Retinal pigment epithelial cell (primary cell): Measurements from ENCODE around the gene NLGN1.

Experiments
- DNase-seq: peaks from one replicate; pipeline ENCODE4 v3.0.0-alpha.2; 2010; ENCODE audit warnings: low read depth
- H3K4me3 ChIP-seq: 2 replicates; pipeline ENCODE4 v1.5.1; 2011; ENCODE audit warnings: mild to moderate bottlenecking, low read length, control low read depth, moderate library complexity
- TF ChIP-seq, protein P1 (sequence below): conservative IDR thresholded peaks from 2 replicates; pipeline ENCODE4 v1.5.1; 2011; ENCODE audit warnings: low read depth, low read length, control low read depth, inconsistent platforms

NLGN1 gene

GRCh38 chr3:173681188-173681678, 283.7 kb downstream of the NLGN1 start:
- DNase-seq: no peak
- TF ChIP-seq, protein P1, sequence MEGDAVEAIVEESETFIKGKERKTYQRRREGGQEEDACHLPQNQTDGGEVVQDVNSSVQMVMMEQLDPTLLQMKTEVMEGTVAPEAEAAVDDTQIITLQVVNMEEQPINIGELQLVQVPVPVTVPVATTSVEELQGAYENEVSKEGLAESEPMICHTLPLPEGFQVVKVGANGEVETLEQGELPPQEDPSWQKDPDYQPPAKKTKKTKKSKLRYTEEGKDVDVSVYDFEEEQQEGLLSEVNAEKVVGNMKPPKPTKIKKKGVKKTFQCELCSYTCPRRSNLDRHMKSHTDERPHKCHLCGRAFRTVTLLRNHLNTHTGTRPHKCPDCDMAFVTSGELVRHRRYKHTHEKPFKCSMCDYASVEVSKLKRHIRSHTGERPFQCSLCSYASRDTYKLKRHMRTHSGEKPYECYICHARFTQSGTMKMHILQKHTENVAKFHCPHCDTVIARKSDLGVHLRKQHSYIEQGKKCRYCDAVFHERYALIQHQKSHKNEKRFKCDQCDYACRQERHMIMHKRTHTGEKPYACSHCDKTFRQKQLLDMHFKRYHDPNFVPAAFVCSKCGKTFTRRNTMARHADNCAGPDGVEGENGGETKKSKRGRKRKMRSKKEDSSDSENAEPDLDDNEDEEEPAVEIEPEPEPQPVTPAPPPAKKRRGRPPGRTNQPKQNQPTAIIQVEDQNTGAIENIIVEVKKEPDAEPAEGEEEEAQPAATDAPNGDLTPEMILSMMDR: no peak

GRCh38 chr3:173685456-173685855, 287.9 kb downstream of the NLGN1 start:
- TF ChIP-seq, protein P1: no peak
- no peak overlapping the region for H3K4me3 ChIP-seq
- DNase-seq: no peak

More at GRCh38 chr3:173681188-173681678, 283.7 kb downstream of the NLGN1 start:
- H3K4me3 ChIP-seq: no peak overlapping the region

DNA sequence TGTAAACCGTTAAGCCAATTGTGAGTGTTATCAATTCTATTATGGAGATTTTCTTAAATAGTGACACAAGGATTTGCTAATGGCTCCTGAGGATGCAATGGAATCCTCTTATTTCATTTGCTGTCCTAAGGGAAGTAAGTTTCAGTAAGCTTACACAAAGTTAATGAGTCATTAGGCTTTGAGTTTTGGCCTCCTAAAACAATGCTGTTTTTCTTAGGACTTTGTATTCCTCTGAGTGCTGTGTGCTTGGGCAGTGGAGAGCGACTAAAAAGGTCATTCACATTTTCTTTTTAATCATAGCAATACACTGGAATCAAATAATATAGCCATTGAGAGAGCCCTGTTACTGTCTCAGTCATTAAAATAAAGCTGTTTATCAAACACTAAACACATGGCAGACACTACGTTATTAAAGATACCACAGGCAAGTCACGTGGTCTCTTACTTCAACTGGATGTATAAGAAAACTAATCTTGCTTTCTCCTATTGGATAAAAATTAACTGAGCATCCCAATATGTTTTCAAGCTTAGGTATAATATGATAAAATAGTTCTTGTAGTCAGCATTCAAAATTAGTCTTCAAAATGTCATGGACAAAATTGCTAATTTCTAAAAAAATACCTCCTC, 290.8 kb downstream of the NLGN1 start:
- no peak overlapping the region for H3K4me3 ChIP-seq
- TF ChIP-seq, protein P1: no peak
- peak; percentile 8 for DNase-seq

DNA sequence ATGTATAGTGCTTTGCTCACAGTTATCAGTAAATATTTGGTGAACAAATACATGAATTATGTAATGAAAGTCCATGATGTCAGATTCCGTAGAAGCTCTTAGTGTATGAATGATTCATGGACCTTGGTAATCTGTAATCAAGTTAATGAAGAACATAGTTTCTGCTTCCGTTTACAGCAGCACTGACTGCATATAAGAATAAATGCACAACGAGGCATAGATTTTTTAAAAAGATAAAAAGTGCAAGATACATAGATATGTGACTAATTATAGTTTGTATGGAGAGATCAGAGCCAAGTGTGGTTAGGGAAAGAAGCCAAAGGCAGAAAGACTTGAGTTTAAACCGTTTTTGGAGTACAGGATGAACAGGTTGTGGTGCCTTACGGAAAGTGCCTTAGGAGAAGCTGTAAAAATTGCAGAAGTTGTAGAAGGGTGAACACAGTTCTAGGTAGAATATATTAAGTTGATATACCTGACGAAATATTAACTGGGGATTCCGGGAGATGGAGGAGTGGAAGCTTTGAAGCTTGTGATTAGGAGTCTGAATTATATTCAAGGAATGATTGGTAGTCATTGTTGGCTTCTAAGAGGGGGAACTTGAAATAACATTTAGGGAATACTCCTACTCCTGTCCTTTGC, 293.1 kb downstream of the NLGN1 start:
- H3K4me3 ChIP-seq: no peak overlapping the region
- peak; percentile 18 for DNase-seq
- TF ChIP-seq, protein P1: no peak

DNA sequence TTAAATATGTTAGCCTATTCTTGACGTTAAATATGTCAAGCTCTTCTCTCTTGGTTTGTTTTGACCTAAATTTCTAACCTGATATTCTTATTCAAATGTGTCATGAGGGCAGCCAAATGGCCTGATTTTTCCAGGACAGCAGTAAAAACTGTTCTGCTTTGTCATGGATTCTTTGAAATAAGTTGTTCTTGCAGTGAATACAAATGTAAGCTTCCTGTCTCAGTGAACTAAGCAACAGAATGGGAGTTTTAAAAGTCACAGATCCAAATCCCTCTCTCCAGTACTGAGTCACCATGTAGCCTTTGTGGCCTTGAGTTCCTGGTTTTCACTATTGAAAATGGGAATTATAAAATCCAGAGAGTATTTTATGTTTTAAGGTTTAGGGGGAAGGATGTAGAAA, 301.8 kb downstream of the NLGN1 start:
- TF ChIP-seq, protein P1: no peak
- no peak for DNase-seq
- H3K4me3 ChIP-seq: no peak overlapping the region

GRCh38 chr3:173700336-173700735, 302.8 kb downstream of the NLGN1 start:
- TF ChIP-seq, protein P1: no peak
- DNase-seq: no peak
- H3K4me3 ChIP-seq: no peak overlapping the region

DNA sequence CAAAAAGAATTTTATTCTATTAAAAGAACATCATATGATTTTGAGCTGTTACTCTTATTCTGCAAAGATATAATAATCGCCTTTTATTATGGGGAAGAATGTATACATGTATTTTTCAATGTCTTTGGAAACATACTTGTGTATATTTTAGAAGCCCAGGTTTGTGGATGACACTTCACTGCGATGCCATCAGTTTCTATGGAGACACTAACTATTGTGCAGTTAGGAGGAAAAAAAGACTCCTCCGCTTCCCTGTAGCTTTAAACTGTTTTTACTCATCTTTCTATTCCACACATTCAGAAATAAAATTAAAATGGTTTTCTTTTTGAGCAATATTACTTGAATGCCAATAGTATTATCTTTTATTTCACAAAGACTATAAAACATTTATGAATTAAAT, 305.0 kb downstream of the NLGN1 start:
- H3K4me3 ChIP-seq: no peak overlapping the region
- TF ChIP-seq, protein P1: no peak
- no peak for DNase-seq
